ENCODE data around the gene GRM7. TPM values are rescaled to one million over a fixed set of nuclear protein-coding genes. Genes with fewer than 3 reads are reported as not detected.

GRM7 gene
- total RNA-seq, 2 donors from 2014 or later = not detected

DNA sequence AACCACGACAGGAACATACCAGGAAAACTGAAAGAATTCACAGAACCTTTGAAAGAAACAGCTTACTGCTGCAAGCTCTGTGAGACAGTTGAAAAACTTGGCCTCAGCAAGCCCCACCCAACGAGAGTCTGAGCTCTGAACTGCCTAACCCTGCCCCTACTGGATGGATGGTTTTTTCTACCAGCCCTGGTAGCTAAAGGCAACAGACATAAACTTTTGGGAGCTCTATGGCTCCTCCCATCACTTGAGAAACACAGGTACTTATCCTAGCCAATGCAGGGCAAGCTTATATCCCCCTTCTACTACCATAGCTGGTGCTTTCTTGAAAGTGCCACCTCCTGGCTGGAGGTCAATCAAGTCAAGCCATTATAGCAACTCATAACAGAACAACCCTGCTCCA, 471.8 kb downstream of the GRM7 start:
- DNase-seq = no peak
- H3K36me3 Mint-ChIP-seq (ENCODE audit: low read depth) = no peaks in the 10 kb centered on the region
- no peaks in the 10 kb centered on the region for H3K4me1 Mint-ChIP-seq
- H3K27me3 Mint-ChIP-seq = no peaks in the 10 kb centered on the region
- H3K9me3 ChIP-seq (ENCODE audit: control insufficient read depth, low read length, poor library complexity, severe bottlenecking) = no peaks in the 10 kb centered on the region
- ATAC-seq = no peak
- no peak overlapping the region for H3K27ac Mint-ChIP-seq
- no peak overlapping the region for H3K4me3 Mint-ChIP-seq

- H3K4me1 Mint-ChIP-seq = no peaks in the 10 kb centered on the region
- no peaks in the 10 kb centered on the region for H3K36me3 Mint-ChIP-seq (ENCODE audit: low read depth)
- DNase-seq (no peak), ATAC-seq (no peak)
- H3K4me3 Mint-ChIP-seq = no peak overlapping the region
- H3K9me3 ChIP-seq (ENCODE audit: control insufficient read depth, low read length, poor library complexity, severe bottlenecking) = no peaks in the 10 kb centered on the region
- H3K27me3 Mint-ChIP-seq = no peaks in the 10 kb centered on the region
- H3K27ac Mint-ChIP-seq = no peak overlapping the region
These were observed 472.2 kb downstream of the GRM7 start for GRCh38 chr3:7333125-7333524.

DNA sequence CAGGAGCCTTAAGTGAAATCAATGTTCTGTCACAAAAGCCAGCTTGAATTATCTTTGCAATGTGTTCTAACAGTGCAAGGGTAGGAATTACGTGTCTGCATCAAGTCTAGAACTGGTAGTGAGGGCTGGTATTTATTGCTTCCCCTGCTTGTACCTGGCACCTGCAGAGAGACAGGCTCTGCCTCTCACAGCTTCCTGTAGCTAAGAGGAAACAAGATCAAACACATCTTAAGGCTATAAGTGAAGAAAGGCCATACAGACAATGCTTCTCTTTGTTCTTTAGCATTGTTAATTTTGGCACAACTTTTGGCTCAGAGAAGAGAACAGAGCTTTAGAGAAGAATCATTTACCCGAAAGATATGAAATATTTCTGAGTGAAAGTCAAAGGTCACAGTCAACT, 479.9 kb downstream of the GRM7 start:
- H3K27me3 Mint-ChIP-seq = no peaks in the 10 kb centered on the region
- no peak overlapping the region for H3K27ac Mint-ChIP-seq
- DNase-seq = no peak
- no peak for ATAC-seq
- no peaks in the 10 kb centered on the region for H3K9me3 ChIP-seq (ENCODE audit: control insufficient read depth, low read length, poor library complexity, severe bottlenecking)
- no peaks in the 10 kb centered on the region for H3K36me3 Mint-ChIP-seq (ENCODE audit: low read depth)
- no peaks in the 10 kb centered on the region for H3K4me1 Mint-ChIP-seq
- no peak overlapping the region for H3K4me3 Mint-ChIP-seq

DNA sequence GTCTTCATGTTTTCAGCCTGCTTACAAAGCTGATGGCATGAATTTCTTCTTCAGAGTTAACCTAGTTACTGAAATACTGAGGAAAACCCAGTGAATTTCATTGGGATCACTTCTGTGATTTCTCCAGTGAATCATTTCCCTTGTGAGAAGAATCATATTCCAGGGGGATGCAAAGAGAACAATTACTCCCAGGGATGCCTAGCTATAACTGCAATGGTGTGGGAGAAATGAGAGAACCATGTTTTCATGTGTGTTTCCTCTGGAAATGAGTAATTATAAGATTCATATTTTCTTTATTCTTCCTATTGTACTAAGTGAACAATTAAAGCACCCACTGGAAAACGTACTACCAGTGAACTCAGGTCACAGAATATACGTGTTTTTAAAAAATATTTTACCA, 485.4 kb downstream of the GRM7 start:
- Mint-ChIP-seq H3K27me3 (no peaks in the 10 kb centered on the region), H3K27ac (no peak overlapping the region), H3K4me3 (no peak overlapping the region), H3K36me3 (ENCODE audit: low read depth) (no peaks in the 10 kb centered on the region), H3K4me1 (no peaks in the 10 kb centered on the region)
- ATAC-seq (no peak), DNase-seq (no peak)
- no peaks in the 10 kb centered on the region for H3K9me3 ChIP-seq (ENCODE audit: control insufficient read depth, low read length, poor library complexity, severe bottlenecking)

DNA sequence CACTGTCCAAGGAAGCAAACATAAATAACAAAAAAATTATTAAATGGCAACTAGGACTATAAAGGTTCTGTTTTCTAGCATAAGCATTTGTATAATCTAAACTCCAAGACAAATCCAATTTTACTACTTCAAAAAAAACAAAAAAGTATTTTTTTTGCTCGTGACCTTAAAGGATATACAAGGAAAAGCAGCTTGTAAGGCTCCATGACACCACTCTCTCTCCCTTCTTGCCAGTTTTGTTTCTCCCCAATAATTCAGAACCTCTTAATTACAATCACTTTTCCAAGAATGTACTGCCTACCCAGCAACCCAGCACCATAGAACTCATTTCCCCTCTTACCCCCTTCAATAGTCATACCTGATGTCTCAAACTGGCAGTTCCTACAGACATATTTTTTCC, 496.2 kb downstream of the GRM7 start:
- Mint-ChIP-seq H3K4me1 (no peaks in the 10 kb centered on the region), H3K27me3 (no peaks in the 10 kb centered on the region), H3K27ac (no peak overlapping the region), H3K4me3 (no peak overlapping the region), H3K36me3 (ENCODE audit: low read depth) (no peaks in the 10 kb centered on the region)
- ATAC-seq (no peak), DNase-seq (no peak)
- H3K9me3 ChIP-seq (ENCODE audit: control insufficient read depth, low read length, poor library complexity, severe bottlenecking) = no peaks in the 10 kb centered on the region

- DNase-seq (no peak), ATAC-seq (no peak)
- no peaks in the 10 kb centered on the region for H3K4me1 Mint-ChIP-seq
- H3K4me3 Mint-ChIP-seq = no peak overlapping the region
- H3K27ac Mint-ChIP-seq = no peak overlapping the region
- H3K9me3 ChIP-seq (ENCODE audit: control insufficient read depth, low read length, poor library complexity, severe bottlenecking) = no peaks in the 10 kb centered on the region
- no peaks in the 10 kb centered on the region for H3K36me3 Mint-ChIP-seq (ENCODE audit: low read depth)
- H3K27me3 Mint-ChIP-seq = no peaks in the 10 kb centered on the region
These were observed 507.1 kb downstream of the GRM7 start for GRCh38 chr3:7367968-7368367.

DNA sequence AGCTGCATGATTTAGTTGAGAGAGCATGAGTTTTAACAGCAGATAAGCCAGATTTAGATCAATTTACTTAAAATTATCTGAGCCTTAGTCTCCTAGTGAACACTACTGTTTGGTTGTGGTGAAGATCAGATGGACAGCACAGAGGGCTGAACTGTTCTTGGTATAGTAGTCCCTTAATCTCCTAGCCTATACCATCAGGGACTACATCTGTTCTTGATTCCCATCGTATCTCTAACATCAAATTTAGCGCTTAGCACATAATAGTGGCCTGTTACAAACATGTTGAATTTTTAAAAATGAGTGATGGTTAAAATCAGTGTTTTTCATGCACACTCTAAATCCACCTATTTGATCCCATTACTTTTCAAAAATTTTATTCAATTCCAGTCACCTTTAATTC, 507.7 kb downstream of the GRM7 start:
- no peak overlapping the region for H3K4me3 Mint-ChIP-seq
- DNase-seq (no peak), ATAC-seq (no peak)
- no peak overlapping the region for H3K27ac Mint-ChIP-seq
- no peaks in the 10 kb centered on the region for H3K36me3 Mint-ChIP-seq (ENCODE audit: low read depth)
- no peaks in the 10 kb centered on the region for H3K27me3 Mint-ChIP-seq
- no peaks in the 10 kb centered on the region for H3K9me3 ChIP-seq (ENCODE audit: control insufficient read depth, low read length, poor library complexity, severe bottlenecking)
- no peaks in the 10 kb centered on the region for H3K4me1 Mint-ChIP-seq

GRCh38 chr3:7371693-7372572, 511.0 kb downstream of the GRM7 start:
- ATAC-seq (no peak), DNase-seq (no peak)
- Mint-ChIP-seq H3K4me1 (no peaks in the 10 kb centered on the region), H3K27ac (no peak overlapping the region), H3K36me3 (ENCODE audit: low read depth) (no peaks in the 10 kb centered on the region), H3K4me3 (no peak overlapping the region), H3K27me3 (no peaks in the 10 kb centered on the region)
- H3K9me3 ChIP-seq (ENCODE audit: control insufficient read depth, low read length, poor library complexity, severe bottlenecking) = no peaks in the 10 kb centered on the region

DNA sequence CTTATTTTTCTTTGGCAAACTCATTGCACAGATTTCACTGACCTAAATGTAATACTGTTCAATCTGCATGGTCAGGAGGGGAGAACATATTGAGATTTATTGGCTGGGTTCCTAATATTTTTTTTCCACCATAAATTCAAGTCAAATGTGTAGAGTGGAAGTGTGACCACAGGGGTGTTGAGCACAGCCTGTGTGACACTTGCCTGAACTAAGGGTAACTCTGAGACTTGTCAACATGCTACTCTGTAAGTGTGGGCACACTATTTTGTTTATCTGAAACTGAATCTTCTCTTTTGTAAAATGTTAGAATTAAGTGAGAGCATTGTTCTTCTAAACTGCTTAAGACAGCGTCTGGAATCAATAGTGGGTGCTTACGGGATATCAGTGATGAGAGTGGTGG, 516.2 kb downstream of the GRM7 start:
- Mint-ChIP-seq H3K4me3 (no peak overlapping the region), H3K4me1 (no peaks in the 10 kb centered on the region), H3K27ac (no peak overlapping the region), H3K27me3 (no peaks in the 10 kb centered on the region), H3K36me3 (ENCODE audit: low read depth) (no peaks in the 10 kb centered on the region)
- H3K9me3 ChIP-seq (ENCODE audit: control insufficient read depth, low read length, poor library complexity, severe bottlenecking) = no peaks in the 10 kb centered on the region
- DNase-seq = no peak
- ATAC-seq = no peak

DNA sequence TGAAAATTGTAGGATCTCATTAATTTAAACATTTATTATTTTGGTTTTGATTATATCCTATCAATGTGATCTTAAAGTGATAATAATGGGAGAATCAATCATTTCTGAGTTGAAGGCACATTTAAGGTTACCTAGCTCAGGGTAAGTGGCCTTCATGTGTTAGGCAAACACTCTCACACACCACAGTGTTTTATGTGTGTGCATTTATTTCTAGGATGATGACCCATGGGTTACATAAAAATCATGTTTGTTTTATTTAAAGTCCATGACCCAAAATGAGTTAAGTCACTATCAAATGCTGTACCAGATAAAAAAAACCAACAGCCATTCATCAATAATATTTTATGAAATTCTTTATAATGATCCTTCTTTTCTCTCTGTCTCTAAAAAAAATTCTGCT, 520.8 kb downstream of the GRM7 start:
- no peak for DNase-seq
- H3K4me3 Mint-ChIP-seq = no peak overlapping the region
- no peak overlapping the region for H3K27ac Mint-ChIP-seq
- no peak for ATAC-seq
- no peaks in the 10 kb centered on the region for H3K4me1 Mint-ChIP-seq
- no peaks in the 10 kb centered on the region for H3K9me3 ChIP-seq (ENCODE audit: control insufficient read depth, low read length, poor library complexity, severe bottlenecking)
- H3K36me3 Mint-ChIP-seq (ENCODE audit: low read depth) = no peaks in the 10 kb centered on the region
- H3K27me3 Mint-ChIP-seq = no peaks in the 10 kb centered on the region

- H3K27me3 Mint-ChIP-seq = no peaks in the 10 kb centered on the region
- no peak overlapping the region for H3K4me3 Mint-ChIP-seq
- H3K9me3 ChIP-seq (ENCODE audit: control insufficient read depth, low read length, poor library complexity, severe bottlenecking) = no peaks in the 10 kb centered on the region
- H3K27ac Mint-ChIP-seq = no peak overlapping the region
- no peaks in the 10 kb centered on the region for H3K36me3 Mint-ChIP-seq (ENCODE audit: low read depth)
- no peaks in the 10 kb centered on the region for H3K4me1 Mint-ChIP-seq
- no peak for ATAC-seq
- no peak for DNase-seq
These were observed 521.5 kb downstream of the GRM7 start for GRCh38 chr3:7382293-7383010.

- no peak overlapping the region for H3K4me3 Mint-ChIP-seq
- H3K4me1 Mint-ChIP-seq = no peaks in the 10 kb centered on the region
These were observed 524.7 kb downstream of the GRM7 start for GRCh38 chr3:7385635-7386034.

DNA sequence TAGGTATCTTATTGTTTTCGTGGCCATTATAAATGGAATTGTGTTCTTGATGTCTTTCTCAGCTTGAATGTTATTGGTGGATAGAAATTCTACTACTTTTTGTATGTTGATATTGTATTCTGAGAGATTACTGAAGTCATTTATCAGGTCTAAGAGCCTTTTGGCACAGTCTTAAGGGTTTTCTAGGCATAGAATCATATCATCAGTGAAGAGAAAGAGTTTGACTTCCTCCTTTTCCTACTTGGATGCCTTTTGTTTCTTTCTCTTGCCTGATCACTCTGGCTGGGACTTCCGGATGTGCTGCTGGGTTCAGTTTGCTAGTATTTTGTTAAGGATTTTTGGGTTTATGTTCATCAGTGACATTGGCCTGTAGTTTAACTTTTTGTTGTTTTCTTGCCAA, 527.1 kb downstream of the GRM7 start:
- H3K27ac Mint-ChIP-seq = no peak overlapping the region
- H3K4me1 Mint-ChIP-seq = no peaks in the 10 kb centered on the region
- no peak overlapping the region for H3K4me3 Mint-ChIP-seq
- no peaks in the 10 kb centered on the region for H3K27me3 Mint-ChIP-seq
- DNase-seq (no peak), ATAC-seq (no peak)
- no peaks in the 10 kb centered on the region for H3K36me3 Mint-ChIP-seq (ENCODE audit: low read depth)
- no peaks in the 10 kb centered on the region for H3K9me3 ChIP-seq (ENCODE audit: control insufficient read depth, low read length, poor library complexity, severe bottlenecking)

More at GRCh38 chr3:7385635-7386034, 524.7 kb downstream of the GRM7 start:
- no peak for DNase-seq
- no peaks in the 10 kb centered on the region for H3K36me3 Mint-ChIP-seq (ENCODE audit: low read depth)
- no peaks in the 10 kb centered on the region for H3K9me3 ChIP-seq (ENCODE audit: control insufficient read depth, low read length, poor library complexity, severe bottlenecking)
- H3K27me3 Mint-ChIP-seq = no peaks in the 10 kb centered on the region
- no peak overlapping the region for H3K27ac Mint-ChIP-seq
- no peak for ATAC-seq

DNA sequence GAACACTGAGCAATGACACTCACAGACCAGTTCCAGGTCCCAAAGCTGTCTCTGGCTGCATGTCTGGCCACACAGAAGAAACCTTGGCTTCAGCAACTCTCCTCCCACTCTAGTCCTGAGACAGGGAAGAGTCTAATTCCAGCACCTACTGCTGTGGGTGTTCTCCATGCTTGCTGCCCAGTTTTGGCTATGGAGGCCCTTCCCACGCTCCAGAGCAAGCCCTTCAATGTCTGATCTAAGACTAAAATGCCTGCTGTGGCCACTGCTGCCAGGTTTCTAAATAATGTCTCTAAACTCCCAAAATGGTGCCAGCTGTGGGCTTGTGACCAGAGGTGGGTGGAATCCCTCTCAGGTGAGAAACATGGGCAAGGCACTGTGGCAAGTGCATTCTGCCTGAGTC, 531.3 kb downstream of the GRM7 start:
- H3K9me3 ChIP-seq (ENCODE audit: control insufficient read depth, low read length, poor library complexity, severe bottlenecking) = no peaks in the 10 kb centered on the region
- ATAC-seq = no peak
- Mint-ChIP-seq H3K36me3 (ENCODE audit: low read depth) (no peaks in the 10 kb centered on the region), H3K27me3 (no peaks in the 10 kb centered on the region), H3K27ac (no peak overlapping the region), H3K4me1 (no peaks in the 10 kb centered on the region), H3K4me3 (no peak overlapping the region)
- DNase-seq = no peak

Measured in T-helper 17 cell (primary cell).